Calu3 (cell line): Measurements from ENCODE around the gene FBXO38. TPM values are rescaled to one million over a fixed set of nuclear protein-coding genes. Genes with fewer than 3 reads are reported as not detected.

Experiments
- BruUV-seq: library from RNA; stranded (reverse); fragments of 400-500 nt; replicated peaks from 2 replicates; lab custom pipeline; 2021; lab: Mats Ljungman, UMichigan
- CTCF ChIA-PET: fragments of 300-600 bp; sonication (Branson Sonifier 250); formaldehyde crosslinking; loops from one replicate; lab custom pipeline; 2022; ENCODE audit warnings: antibody characterized with exemption; lab: Charles Lee
- DNase-seq: peaks from one replicate; pipeline ENCODE4 v3.0.0; 2022
- H3K27ac Mint-ChIP-seq: one replicate; pipeline ENCODE4 v1.8.0; 2022; ENCODE audit warnings: mixed read lengths; ENCODE audit not compliant: unreplicated experiment
- H3K27me3 Mint-ChIP-seq: one replicate; pipeline ENCODE4 v1.8.0; 2022; ENCODE audit warnings: mixed read lengths; ENCODE audit not compliant: unreplicated experiment
- H3K36me3 Mint-ChIP-seq: one replicate; pipeline ENCODE4 v1.8.0; 2022; ENCODE audit warnings: mild to moderate bottlenecking, moderate library complexity, mixed read lengths; ENCODE audit not compliant: insufficient read depth, unreplicated experiment
- H3K4me1 Mint-ChIP-seq: one replicate; pipeline ENCODE4 v1.8.0; 2022; ENCODE audit warnings: mild to moderate bottlenecking, low read depth, mixed read lengths; ENCODE audit not compliant: unreplicated experiment
- H3K4me3 Mint-ChIP-seq: one replicate; pipeline ENCODE4 v1.8.0; 2022; ENCODE audit warnings: mild to moderate bottlenecking, low read depth, moderate library complexity, mixed read lengths; ENCODE audit not compliant: unreplicated experiment
- H3K9me3 Mint-ChIP-seq: one replicate; pipeline ENCODE4 v1.8.0; 2022; ENCODE audit warnings: low read depth, mixed read lengths; ENCODE audit not compliant: unreplicated experiment
- CTCF ChIP-seq: fragments of 200-600 bp; IDR thresholded peaks from one replicate; pipeline ENCODE4 v1.8.0; 2022; ENCODE audit warnings: antibody characterized with exemption; ENCODE audit not compliant: unreplicated experiment
- intact Hi-C: fragments of 100-400 bp; cut with micrococcal nuclease; formaldehyde crosslinking; loops from one replicate; pipeline ENCODE4 v1.10.0; 2022; ENCODE audit not compliant: unreplicated experiment
- total RNA-seq: library from RNA; stranded (reverse); gene quantifications from 2 replicates; pipeline ENCODE4 v1.2.3, GENCODE V29; 2022

The FBXO38 gene
- total RNA-seq, 1 experiment from 2014 or later: 59.2 TPM

DNA sequence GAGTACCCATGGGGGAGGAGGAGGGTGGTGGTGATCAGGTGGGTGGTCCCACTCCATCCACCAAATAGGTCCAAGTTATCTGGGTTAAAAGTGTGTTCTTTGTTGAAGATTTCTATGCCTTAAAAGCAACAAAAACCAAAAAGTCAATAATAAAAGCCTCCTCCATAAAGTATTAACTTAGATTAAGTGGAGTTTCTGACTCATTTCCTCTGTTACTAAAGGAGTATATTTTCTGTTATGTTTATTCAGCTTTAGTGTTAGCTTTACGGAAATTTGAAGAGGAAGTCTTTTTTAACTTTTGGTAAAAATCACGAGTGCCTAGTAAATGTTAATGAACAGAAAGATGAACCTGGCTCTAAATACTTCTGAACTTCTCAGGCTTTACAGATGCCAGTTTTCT is 17.8 kb downstream of the FBXO38 start:
- no peak overlapping the region for H3K4me3 Mint-ChIP-seq
- H3K9me3 Mint-ChIP-seq: no peaks in the 10 kb centered on the region
- intact Hi-C loops: no loop called here
- CTCF ChIA-PET: interaction anchor here (0.9 to 2.1 kb wide), 3 partner anchors 27 to 329 kb away, joined by 3 to 8 read pairs (median 3); no protein-coding TSS in a partner anchor
- DNase-seq: no peak
- H3K27ac Mint-ChIP-seq: peak overlapping the region; percentile 9
- H3K27me3 Mint-ChIP-seq: no peaks in the 10 kb centered on the region
- no peak for TF ChIP-seq CTCF
- H3K4me1 Mint-ChIP-seq: peaks cover 39% of the 10 kb centered on the region
- no TSS peak for BruUV-seq
- H3K36me3 Mint-ChIP-seq: peaks cover 36% of the 10 kb centered on the region

- intact Hi-C loops: no loop called here
- CTCF ChIA-PET: no interaction called here
These were observed 19.6 kb downstream of the FBXO38 start for GRCh38 chr5:148403344-148403743.

DNA sequence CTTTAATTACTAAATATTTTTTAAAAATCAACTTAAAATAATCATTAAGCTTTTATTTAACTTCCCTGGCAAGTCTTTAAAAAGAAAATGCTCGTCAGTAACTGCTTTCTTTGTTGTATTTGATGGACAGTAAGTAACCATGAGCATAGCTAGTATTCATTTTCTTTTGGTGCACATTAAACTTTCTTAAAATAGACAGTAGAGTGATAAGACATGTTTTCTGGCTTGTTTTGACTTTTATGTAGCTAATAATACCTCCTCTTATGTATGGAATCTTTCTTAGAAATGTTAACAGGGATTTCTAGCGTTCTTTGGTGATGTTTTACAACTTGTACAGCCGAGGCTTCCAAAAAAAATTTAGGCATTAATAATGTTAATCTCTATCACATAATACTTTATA is 22.6 kb downstream of the FBXO38 start:
- H3K36me3 Mint-ChIP-seq: peaks cover 58% of the 10 kb centered on the region
- no peak for DNase-seq
- intact Hi-C loops: no loop called here
- H3K27me3 Mint-ChIP-seq: no peaks in the 10 kb centered on the region
- H3K9me3 Mint-ChIP-seq: no peaks in the 10 kb centered on the region
- H3K4me1 Mint-ChIP-seq: peaks cover 10% of the 10 kb centered on the region
- CTCF ChIA-PET: no interaction called here
- H3K4me3 Mint-ChIP-seq: no peak overlapping the region
- H3K27ac Mint-ChIP-seq: no peak overlapping the region
- BruUV-seq: no TSS peak
- TF ChIP-seq CTCF: no peak

More at GRCh38 chr5:148403344-148403743, 19.6 kb downstream of the FBXO38 start:
- no TSS peak for BruUV-seq
- TF ChIP-seq CTCF: no peak
- peaks cover 38% of the 10 kb centered on the region for H3K36me3 Mint-ChIP-seq
- H3K4me1 Mint-ChIP-seq: peaks cover 28% of the 10 kb centered on the region
- H3K4me3 Mint-ChIP-seq: no peak overlapping the region
- H3K27me3 Mint-ChIP-seq: no peaks in the 10 kb centered on the region
- H3K9me3 Mint-ChIP-seq: no peaks in the 10 kb centered on the region
- no peak overlapping the region for H3K27ac Mint-ChIP-seq
- DNase-seq: no peak

DNA sequence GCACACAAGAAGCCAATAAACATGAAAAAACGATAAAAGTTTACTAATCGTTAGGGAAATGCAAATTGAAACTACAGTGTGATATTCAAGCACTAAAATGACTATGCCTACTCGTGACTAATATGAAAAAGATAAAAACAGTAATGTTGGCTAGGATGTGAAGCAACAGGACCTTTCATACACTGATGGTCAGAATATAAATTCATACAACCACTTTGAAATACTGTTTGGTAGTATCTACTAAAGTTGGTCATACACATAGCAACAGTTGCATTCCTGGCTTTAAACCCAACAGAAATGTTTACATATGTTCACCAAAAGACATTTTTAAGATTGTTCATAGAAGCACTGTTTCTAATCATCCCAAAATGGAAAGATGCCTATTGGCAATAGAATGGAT is 24.3 kb downstream of the FBXO38 start:
- CTCF ChIA-PET: no interaction called here
- TF ChIP-seq CTCF: no peak
- intact Hi-C loops: no loop called here

More for the DNA sequence above, 24.3 kb downstream of the FBXO38 start:
- peaks cover 52% of the 10 kb centered on the region for H3K36me3 Mint-ChIP-seq
- H3K4me3 Mint-ChIP-seq: no peak overlapping the region
- BruUV-seq: no TSS peak
- H3K4me1 Mint-ChIP-seq: peaks cover 1% of the 10 kb centered on the region
- H3K27me3 Mint-ChIP-seq: no peaks in the 10 kb centered on the region
- H3K27ac Mint-ChIP-seq: no peak overlapping the region
- no peaks in the 10 kb centered on the region for H3K9me3 Mint-ChIP-seq
- DNase-seq: no peak
